ENCODE data around the gene STX2.

The STX2 gene

DNA sequence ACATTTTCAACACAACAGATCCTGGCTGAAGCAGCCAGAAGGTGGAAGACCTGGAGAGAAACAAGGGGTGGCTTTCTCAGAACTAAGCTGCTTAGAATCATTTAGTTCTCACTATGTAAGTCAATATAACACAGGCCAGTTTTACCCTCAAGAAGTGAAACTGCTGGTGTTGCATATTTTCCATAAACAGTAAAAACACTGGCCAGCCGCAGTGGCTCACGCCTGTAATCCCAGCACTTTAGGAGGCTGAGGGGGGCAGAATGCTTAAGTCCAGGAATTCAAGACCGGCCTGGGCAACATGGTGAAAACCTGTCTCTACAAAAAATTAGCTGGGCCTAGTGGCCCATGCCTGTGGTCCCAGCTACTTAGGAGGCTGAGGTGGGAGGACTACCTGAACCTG, 11.6 kb downstream of the STX2 start:
- TF ChIP-seq, protein P1, sequence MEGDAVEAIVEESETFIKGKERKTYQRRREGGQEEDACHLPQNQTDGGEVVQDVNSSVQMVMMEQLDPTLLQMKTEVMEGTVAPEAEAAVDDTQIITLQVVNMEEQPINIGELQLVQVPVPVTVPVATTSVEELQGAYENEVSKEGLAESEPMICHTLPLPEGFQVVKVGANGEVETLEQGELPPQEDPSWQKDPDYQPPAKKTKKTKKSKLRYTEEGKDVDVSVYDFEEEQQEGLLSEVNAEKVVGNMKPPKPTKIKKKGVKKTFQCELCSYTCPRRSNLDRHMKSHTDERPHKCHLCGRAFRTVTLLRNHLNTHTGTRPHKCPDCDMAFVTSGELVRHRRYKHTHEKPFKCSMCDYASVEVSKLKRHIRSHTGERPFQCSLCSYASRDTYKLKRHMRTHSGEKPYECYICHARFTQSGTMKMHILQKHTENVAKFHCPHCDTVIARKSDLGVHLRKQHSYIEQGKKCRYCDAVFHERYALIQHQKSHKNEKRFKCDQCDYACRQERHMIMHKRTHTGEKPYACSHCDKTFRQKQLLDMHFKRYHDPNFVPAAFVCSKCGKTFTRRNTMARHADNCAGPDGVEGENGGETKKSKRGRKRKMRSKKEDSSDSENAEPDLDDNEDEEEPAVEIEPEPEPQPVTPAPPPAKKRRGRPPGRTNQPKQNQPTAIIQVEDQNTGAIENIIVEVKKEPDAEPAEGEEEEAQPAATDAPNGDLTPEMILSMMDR (IDR thresholded peaks at IDR 0.05; ENCODE audit: insufficient read depth, missing control alignments), result no peak
- FAIRE-seq (no peak), DNase-seq (ENCODE audit: insufficient read length, low spot score) (no peak)

DNA sequence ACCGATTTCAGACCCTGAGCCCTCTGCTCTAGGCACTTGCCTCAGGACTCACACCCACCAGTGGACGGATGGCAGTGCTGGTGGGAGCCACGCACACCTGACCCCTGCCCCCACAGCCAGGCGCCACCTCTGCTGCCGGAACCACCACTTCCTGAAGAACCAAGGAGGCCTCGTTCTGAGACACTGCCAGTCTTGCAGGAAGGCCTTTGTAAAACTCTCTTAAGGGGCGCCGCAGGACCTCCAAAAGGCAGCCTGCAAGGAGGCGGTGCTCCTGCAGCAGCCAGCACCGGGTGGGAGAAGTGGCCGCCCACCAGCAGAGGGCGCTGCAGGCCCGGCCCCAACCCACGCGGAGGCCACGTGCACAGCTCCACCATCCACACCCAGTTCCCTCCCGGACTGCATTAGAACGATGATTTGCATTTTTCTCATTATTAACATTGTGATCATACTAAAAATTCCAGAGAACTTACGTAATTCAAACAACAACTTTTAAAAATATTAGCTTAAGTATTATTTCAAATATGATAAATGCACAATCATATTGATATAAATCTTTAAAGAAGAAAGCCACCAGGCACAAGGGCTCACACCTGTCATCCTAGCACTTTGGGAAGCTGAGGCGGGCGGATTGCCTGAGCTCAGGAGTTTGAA, 12.8 kb downstream of the STX2 start:
- DNase-seq (ENCODE audit: insufficient read length, low spot score) (peak; percentile 45), FAIRE-seq (no peak)
- TF ChIP-seq, protein P1 (IDR thresholded peaks at IDR 0.05; ENCODE audit: insufficient read depth, missing control alignments), result peak; percentile 54

DNA sequence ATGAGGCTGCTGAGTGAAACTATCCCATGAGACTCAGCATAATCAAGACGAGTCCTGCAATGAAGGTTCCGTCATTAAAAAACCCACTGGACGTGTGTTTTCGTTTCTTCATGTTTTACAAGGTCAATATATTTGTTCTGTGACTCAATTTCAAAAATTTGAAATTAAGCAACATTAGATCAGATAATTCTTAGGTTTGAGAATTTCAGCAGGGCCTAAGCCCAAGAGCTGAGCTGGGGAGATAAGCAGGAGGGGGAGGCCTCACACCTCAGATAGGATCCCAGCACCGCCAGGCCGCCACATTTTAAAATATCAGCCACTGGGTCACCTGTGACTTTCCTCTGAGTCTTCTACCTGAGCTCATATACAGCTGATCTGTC, 13.3 kb downstream of the STX2 start:
- no peak for FAIRE-seq
- DNase-seq (ENCODE audit: insufficient read length, low spot score), result no peak
- TF ChIP-seq, protein P1 (IDR thresholded peaks at IDR 0.05; ENCODE audit: insufficient read depth, missing control alignments), result no peak

DNA sequence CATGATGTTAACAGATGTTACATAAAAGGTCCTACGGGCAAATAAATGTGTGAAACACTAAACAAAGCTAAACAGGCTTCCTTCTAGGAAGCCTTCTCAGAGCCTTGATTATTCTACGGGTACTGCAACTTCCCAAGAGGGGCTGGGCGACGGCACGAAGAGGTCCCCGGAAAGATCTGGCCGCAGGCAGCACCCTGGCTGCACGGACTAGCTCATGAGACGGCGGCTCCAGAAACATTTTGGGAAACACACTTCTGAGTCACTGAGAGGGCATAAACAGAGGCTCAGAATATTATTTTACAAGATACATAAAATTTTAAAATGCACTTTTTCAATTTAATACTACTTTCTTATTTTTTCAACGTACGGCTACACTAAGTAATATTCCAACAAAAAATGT, 19.4 kb downstream of the STX2 start:
- no peak for DNase-seq (ENCODE audit: insufficient read length, low spot score)
- no peak for FAIRE-seq
- TF ChIP-seq, protein P1 (IDR thresholded peaks at IDR 0.05; ENCODE audit: insufficient read depth, missing control alignments), result no peak

DNA sequence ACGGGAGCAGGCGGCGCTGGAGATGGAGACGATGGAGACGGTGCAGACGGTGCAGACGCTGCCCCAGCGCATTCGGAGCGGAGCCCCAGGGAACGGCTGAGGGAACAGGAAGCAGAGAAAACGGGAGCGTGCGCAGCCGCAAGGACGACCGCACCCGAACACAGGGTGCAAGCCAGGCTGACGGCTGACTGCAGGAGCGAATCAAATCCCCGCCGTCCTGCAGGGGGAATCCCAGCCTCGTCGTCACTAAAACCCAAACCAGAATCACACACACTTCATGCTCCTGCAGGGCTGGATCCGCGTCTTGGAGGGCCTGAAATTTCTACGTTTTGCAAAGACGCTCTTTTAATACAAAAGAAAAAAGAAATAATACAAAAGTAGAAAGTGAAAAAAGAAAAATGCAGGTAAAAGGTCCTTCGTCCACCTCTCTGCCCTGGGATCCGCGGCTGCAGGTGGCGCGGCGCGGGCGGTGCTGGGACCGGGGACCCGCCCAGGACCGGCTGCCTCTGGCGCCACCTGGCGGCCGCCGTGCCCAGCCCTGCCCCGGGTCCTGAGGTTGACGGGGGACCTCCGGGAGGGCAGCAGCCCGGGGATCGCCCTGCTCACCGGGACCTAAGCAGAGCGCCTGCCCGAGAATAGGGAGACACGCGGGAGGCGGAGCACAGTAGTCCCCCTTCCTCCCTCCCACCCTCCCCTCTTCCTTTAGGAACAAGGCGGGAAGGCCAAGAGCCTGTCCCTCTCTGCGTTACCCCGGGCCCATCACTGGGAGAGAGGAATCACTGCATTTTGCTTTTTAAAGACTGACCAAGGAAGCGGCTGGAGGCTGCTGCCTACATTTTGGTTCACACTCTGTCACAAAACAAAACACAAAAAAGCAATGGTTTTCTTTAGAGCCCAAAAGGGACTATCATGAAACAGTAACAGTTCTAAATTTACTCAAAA, 20.1 kb downstream of the STX2 start:
- FAIRE-seq (no peak), DNase-seq (ENCODE audit: insufficient read length, low spot score) (no peak)
- TF ChIP-seq, protein P1 (IDR thresholded peaks at IDR 0.05; ENCODE audit: insufficient read depth, missing control alignments), result no peak

DNA sequence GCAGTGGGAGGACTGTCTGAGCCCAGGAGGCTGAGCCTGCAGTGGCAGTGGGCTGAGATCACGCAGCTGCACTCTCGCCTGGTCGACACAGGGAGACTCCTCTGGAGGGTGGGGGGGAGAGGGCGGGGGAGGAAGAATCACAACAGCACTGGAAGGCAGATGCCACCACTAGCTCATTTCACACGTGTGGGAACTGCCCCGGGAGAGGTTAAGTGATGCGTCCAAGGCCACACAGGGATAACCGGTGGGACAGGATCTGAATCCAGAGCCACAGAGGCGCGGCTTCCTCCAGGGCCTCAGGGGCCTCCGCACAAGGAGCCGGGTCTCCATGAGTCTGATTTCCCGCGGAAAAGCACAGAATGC, 20.8 kb downstream of the STX2 start:
- TF ChIP-seq, protein P1 (IDR thresholded peaks at IDR 0.05; ENCODE audit: insufficient read depth, missing control alignments), result no peak
- no peak for DNase-seq (ENCODE audit: insufficient read length, low spot score)
- no peak for FAIRE-seq

DNA sequence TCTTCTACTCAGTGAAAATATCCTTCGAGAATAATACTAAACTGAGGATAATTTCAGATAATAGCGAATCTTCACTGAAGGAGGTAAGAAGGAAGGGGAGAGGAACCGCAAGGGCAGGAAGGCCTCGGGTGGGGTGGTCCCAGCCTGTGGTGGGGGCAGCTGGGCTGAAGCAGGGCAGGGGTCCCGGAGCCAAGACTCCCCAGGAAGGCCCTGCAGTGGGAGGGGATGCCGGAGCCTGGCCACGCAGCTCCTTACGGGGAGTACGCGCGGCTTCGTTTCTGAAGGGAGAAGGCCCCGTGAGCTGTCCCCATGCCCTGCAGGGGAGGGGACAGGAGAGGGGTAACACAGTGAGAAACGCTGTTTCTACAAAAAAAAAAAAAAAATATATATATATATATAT, 21.2 kb downstream of the STX2 start:
- FAIRE-seq (no peak), DNase-seq (ENCODE audit: insufficient read length, low spot score) (no peak)
- TF ChIP-seq, protein P1 (IDR thresholded peaks at IDR 0.05; ENCODE audit: insufficient read depth, missing control alignments), result no peak

Data from D721Med (cell line).